Measurements from ENCODE around the gene HSD17B12. TPM values are rescaled to one million over a fixed set of nuclear protein-coding genes. Genes with fewer than 3 reads are reported as not detected.

Gene HSD17B12
- total RNA-seq, result 103 and 117 TPM in 2 replicates

GRCh38 chr11:43680521-43681400 lies at the start of gene HSD17B12:
TSS of gene HSD17B12 (plus strand) at chr11:43680738. CDS start at chr11:43680828, 90 bp downstream.

GRCh38 chr11:43880640-43881159 lies 200.2 kb downstream of the HSD17B12 start, which contains the start of gene ALKBH3:
TSS of gene ALKBH3 (plus strand) at chr11:43880831. CDS start at chr11:43882653, 1,822 bp downstream.

Other genes starting within 250 kb of the HSD17B12 start
- gene ALKBH3, start 200.1 kb downstream of the HSD17B12 start, total RNA-seq, result 36.0 and 45.8 TPM in 2 replicates